GM12864 (cell line): Measurements from ENCODE around the gene PGC.

Source experiments
- DNase-seq: peaks from one replicate; pipeline ENCODE4 v3.0.0-alpha.2; 2011; ENCODE audit warnings: low read depth
- H3K4me3 ChIP-seq: 2 replicates; pipeline ENCODE4 v1.5.1; 2011; ENCODE audit warnings: mild to moderate bottlenecking, low read depth, low read length, control low read depth
- TF ChIP-seq, protein P1 (sequence below): IDR thresholded peaks from 2 replicates; pipeline ENCODE4 v1.5.1; 2011; ENCODE audit warnings: low read depth, mild to moderate bottlenecking, moderate library complexity, low read length, control low read depth, inconsistent platforms; ENCODE audit errors: missing control alignments

The PGC gene

DNA sequence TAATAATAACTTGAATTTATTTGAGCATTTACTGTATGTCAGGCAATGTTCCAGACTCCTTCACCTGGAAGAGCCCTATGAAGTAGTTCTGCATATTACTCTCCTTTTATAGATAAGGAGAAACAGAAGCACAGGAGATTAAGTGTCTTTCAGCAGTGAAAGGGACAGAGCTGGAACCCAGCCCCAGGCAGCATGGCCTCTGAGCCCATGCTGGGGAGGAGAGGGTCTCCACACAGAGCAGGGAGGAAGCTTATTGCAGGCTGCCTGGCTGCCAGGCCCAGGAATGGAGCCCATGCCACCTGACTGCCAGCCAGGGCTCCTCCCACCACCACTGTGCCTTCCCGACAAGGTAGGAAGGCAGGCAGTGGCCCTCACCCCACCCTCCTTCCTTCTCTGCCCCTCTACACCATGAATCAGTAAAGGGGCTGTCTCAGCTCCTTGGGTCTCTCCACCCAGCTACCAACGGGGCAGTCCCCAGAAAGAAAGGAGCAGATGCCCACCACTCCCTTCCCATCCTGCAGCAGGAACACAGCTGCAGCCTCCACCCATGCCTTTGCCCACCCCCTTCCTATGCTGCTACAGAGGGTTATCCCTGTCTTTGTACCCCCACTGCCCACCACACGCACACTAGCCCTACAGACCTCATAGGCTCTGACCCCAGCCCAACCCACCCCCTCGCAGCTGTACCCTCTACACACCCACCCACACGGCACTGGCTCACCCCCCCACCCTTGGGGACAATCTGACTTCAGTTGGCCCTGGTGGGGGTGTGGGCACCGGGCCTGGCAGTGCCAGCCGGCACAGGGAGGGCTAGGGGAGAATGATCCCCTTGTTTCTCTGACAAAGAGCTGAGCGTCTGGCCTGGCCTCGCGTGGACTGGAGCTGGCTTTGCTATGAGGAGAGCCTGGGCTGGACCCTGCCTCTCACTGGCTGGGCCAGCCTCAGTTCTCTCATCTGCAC is 53.6 kb downstream of the PGC start:
- H3K4me3 ChIP-seq = no peak overlapping the region
- TF ChIP-seq, protein P1, sequence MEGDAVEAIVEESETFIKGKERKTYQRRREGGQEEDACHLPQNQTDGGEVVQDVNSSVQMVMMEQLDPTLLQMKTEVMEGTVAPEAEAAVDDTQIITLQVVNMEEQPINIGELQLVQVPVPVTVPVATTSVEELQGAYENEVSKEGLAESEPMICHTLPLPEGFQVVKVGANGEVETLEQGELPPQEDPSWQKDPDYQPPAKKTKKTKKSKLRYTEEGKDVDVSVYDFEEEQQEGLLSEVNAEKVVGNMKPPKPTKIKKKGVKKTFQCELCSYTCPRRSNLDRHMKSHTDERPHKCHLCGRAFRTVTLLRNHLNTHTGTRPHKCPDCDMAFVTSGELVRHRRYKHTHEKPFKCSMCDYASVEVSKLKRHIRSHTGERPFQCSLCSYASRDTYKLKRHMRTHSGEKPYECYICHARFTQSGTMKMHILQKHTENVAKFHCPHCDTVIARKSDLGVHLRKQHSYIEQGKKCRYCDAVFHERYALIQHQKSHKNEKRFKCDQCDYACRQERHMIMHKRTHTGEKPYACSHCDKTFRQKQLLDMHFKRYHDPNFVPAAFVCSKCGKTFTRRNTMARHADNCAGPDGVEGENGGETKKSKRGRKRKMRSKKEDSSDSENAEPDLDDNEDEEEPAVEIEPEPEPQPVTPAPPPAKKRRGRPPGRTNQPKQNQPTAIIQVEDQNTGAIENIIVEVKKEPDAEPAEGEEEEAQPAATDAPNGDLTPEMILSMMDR = no peak
- no peak for DNase-seq

DNA sequence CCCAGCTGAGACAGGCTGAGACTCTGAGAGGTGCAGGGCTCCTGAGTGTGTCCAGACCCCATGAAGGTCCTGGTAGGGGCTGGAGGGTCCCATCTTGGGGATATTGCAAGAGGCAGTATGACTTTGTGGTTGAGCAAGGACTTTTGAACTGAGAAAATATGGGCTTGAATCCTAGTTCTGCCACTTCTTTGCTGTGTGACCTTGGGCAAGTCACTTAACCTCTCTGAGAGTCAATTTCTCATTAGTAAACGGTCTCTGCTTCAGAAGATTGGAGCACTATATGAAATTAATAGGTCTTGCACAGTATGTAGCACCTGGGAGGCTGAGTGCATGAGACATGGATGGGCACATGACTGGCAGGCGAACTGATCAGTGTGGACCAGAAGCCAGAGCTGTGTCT is 54.5 kb downstream of the PGC start:
- TF ChIP-seq, protein P1 = no peak
- no peak overlapping the region for H3K4me3 ChIP-seq
- DNase-seq = no peak

DNA sequence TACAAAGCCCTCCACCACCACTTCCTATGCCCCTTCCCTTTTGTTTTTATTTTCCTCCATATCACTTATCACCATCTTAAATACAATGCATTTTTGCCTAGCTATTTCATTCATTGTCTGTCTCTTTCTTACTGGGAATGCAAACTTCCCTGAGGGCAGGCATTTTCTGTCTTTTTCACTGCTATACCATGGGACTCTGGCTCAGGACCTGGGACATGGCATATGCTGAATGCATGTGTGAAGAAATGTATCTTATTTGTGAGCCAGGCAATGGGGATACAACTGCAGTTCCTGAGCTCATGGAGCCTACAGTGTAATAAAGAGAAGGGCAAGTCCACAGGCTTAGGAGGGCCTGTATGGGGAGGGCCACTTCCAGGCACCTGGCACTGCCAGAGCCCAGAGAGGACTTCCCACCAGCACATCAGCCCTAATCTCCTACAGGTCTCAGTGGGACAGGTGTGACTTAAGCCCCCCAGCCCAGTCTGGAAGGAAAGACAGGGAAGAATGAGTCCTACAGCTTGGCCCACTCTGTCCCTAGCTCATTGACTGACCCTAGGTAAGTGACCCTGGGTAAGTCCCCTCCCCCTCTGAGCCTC is 55.0 kb downstream of the PGC start:
- H3K4me3 ChIP-seq = no peak overlapping the region
- DNase-seq = no peak
- TF ChIP-seq, protein P1 = no peak

DNA sequence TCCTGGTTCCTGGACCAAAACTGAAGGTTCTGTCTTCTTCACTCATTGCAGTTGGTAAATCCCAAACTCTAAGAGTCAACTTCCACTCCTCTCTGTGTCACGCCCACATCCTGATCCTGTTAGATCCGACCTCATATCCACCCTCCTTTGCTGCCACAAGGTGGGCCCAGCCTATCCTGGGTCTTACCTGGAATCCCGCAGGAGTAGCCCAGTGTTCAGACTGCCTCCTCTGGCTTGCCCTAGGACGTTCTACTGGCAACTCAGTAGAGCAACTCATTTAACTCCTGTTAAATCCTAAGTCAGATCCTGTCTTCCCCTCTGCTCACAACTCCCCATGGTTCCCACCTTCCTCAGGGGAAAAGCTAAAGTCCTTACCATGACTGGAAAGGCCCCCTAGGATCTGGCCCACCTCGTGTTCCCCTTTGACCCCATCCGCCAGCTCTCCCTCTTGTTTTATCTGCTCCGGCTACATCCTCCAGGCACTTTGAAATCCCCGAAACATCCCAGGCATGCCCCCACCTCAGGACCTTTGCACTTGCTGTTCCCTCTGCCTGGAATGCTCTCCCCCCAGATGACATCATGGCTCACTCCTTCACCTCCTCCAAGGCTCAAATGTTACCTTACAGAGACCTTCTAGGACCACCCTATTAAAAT is 55.6 kb downstream of the PGC start:
- no peak overlapping the region for H3K4me3 ChIP-seq
- DNase-seq = no peak
- TF ChIP-seq, protein P1 = no peak

DNA sequence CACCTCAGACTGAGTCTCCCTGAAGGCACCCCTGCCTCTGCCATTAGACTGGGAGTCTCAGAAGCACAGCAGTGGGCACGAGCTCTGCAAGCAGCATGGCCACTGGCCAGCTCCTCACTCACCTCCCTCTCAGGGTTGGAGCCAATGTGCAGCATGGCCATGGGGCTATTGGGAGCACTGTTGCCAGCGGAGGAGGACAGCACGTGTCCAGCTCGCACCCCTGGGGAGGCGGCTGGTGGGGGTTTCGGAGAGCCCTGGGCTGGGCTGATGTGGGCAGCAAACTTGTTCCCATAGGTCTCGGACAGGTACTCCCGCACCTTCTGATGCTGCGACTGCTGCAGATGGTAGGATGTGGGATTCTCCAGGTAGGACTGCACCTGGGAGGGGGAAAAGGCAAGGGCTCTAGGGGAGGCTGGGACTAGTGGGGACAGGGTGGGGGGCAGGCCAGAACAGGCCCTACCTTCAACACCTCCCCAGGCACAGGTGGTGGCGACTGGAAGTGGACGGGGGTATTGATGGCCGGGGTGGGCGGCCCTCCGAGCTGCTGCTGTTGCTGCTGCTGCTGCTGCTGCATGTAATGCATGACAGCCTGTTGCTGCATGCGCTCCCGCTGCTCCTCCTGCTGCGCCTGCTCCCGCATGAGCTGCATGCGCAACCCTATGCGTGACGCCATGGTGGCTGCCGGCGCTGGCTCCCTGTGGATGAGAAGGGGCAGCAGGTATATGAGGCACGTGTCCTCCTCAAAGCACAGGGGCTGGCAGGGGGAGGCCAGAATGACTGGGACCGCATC is 56.5 kb downstream of the PGC start:
- TF ChIP-seq, protein P1 = no peak
- DNase-seq = no peak
- H3K4me3 ChIP-seq = no peak overlapping the region

DNA sequence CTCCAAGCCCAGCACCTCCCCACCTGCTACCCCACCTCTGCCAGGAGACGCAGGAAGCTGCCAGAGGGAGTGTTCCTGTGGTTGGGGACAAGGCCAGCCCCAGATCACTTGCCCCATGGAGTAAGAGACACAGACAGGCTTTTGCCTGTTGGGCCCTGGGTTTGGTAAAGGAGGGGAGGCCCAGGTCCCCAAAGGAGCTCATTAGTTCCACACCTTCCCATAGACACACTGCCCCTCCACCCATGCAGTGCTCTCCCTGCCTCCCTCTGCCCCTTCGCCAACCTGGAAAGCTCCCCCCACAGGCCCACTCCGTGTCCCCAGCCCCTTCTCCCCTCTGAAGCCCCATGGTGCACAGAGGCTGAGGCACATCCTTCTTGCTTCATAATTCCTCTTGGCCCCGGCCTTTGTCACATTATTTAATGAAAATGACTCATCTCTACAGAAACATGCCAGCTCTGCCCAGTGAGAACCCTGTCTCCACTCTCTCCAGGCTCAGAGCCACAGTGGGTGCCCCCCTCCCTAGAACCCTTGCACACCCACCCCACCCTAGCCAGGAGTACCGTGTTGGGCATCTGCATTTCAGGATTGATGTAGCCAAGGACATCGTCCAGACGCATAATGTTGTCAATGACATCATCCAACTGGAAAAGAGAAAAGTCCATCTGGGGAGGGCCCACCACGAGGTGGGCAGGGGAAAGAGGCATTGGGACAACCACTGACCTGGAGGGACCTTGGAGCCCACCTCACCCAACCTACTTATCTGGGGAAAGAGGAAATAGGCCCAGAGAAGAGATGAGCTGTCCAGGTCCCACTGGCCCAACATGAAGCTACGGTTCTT is 57.8 kb downstream of the PGC start:
- no peak for DNase-seq

More for the DNA sequence above, 57.8 kb downstream of the PGC start:
- TF ChIP-seq, protein P1 = no peak
- H3K4me3 ChIP-seq = no peak overlapping the region
